Mesenteric fat pad (tissue), 1 donor: ENCODE data around the gene LTK. TPM values are rescaled to one million over a fixed set of nuclear protein-coding genes. Genes with fewer than 3 reads are reported as not detected.

Experiments used
- DNase-seq: peaks from one replicate; pipeline ENCODE4 v3.0.0-alpha.2; 2020; ENCODE audit warnings: low spot score
- total RNA-seq: library from RNA; stranded (reverse); fragmentation: NEBNext Ultra II Directional; extraction: Animal tissue kit (Norgen Biotek cat#: 25700); gene quantifications from one replicate; pipeline ENCODE4 v1.2.1, GENCODE V29; 2021
- donor health status: DM: yes; HTN: yes; CAD: no.

The LTK gene
- total RNA-seq, 1 donor from 2014 or later: 0.77 TPM

GRCh38 chr15:41535544-41535943 is 21.9 kb upstream of the LTK start:
- no peak for DNase-seq

- no peak for DNase-seq
Measured at GRCh38 chr15:41530363-41530956, 16.8 kb upstream of the LTK start.

- no peak for DNase-seq
Measured at GRCh38 chr15:41523097-41523496, 9.5 kb upstream of the LTK start.

GRCh38 chr15:41521614-41522013 is 8.0 kb upstream of the LTK start:
- no peak for DNase-seq

- no peak for DNase-seq
Measured at GRCh38 chr15:41520636-41521035, 7.0 kb upstream of the LTK start.

- DNase-seq: no peak
Measured at GRCh38 chr15:41517895-41518449, 4.3 kb upstream of the LTK start.

- no peak for DNase-seq
Measured at GRCh38 chr15:41512940-41513505, 604 bp downstream of the LTK start.

- DNase-seq: no peak
Measured at GRCh38 chr15:41512512-41512939, 1.1 kb downstream of the LTK start.

GRCh38 chr15:41511899-41512369 is 1.7 kb downstream of the LTK start:
- DNase-seq: no peak

- no peak for DNase-seq
Measured at GRCh38 chr15:41511331-41511898, 2.2 kb downstream of the LTK start.

GRCh38 chr15:41510728-41511127 is 2.9 kb downstream of the LTK start:
- DNase-seq: no peak

- DNase-seq: no peak
Measured at GRCh38 chr15:41507820-41508290, 5.8 kb downstream of the LTK start.

- no peak for DNase-seq
Measured at GRCh38 chr15:41506796-41507341, 6.8 kb downstream of the LTK start.

GRCh38 chr15:41505776-41506175 is 7.9 kb downstream of the LTK start:
- DNase-seq: no peak

- no peak for DNase-seq
Measured at GRCh38 chr15:41504751-41505492, 8.7 kb downstream of the LTK start.

GRCh38 chr15:41503669-41504010 is 10.0 kb downstream of the LTK start:
- DNase-seq: no peak

GRCh38 chr15:41502795-41503668 is 10.6 kb downstream of the LTK start:
- DNase-seq: no peak

GRCh38 chr15:41501931-41502794 is 11.5 kb downstream of the LTK start:
- no peak for DNase-seq

GRCh38 chr15:41501191-41501917 is 12.3 kb downstream of the LTK start:
- DNase-seq: no peak
